ENCODE measurements around the gene PARD3B.
A peak's percentile ranks its signal among the peaks of the same experiment; 100 is the strongest.

PARD3B gene

DNA sequence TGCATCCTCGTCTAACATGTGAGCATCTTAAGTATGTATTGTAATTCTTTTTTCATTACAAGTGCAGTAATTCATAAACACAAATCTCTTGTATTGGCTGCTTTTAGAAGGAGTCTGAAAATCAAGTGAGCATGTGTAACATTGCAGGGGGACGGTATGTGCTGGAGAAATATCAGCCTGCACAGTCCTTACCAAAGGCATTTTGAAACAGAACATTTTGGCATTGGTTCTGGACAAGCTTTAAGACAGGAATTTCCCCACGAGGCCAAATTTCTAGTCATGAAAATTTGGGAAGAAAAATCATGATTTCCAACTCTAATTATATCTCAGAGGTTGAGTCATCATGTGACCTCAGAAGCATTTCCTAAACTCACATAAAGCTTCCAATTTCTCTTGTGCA is 1112.3 kb downstream of the PARD3B start:
- DNase-seq (ENCODE audit: low spot score): no peak

GRCh38 chr2:205658068-205658467 is 1112.8 kb downstream of the PARD3B start:
- DNase-seq (ENCODE audit: low spot score): no peak

DNA sequence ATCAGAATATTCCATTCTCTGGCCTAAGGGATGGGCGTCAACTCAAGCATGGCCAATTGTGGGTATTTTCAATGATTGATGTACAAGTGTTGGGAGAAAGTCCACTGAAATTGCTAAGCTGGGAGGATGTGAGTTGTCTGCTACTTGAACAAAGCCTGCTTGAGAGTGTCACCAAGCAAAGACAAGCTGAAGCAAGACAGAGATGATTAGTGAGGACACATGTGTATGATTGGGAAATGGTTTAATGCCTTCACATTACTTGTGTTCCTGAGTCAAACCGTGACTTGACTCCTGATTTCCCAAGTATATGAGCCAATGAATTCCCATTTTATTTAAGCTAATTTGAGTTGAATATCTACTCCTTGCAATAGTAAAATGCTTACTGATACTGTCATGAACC is 1113.3 kb downstream of the PARD3B start:
- DNase-seq (ENCODE audit: low spot score): no peak

DNA sequence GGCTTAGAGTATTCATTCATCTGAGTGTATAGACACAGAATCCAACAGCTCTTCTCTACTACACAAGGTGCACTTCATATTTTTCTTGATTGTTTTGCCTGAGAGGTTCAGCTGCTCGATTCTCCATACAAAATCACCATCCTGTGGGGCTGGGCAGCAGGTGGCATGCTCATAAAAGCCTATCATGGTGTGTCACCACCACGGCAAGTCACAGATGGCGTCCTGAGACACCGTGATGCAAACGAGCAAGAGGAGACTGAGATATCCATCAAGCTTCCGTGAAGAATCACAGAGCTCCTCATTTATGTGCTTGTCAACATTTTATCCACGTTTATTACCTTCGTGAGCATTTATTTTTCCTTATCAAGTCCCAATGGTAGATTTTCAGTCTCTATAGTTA is 1114.6 kb downstream of the PARD3B start:
- DNase-seq (ENCODE audit: low spot score): no peak

DNA sequence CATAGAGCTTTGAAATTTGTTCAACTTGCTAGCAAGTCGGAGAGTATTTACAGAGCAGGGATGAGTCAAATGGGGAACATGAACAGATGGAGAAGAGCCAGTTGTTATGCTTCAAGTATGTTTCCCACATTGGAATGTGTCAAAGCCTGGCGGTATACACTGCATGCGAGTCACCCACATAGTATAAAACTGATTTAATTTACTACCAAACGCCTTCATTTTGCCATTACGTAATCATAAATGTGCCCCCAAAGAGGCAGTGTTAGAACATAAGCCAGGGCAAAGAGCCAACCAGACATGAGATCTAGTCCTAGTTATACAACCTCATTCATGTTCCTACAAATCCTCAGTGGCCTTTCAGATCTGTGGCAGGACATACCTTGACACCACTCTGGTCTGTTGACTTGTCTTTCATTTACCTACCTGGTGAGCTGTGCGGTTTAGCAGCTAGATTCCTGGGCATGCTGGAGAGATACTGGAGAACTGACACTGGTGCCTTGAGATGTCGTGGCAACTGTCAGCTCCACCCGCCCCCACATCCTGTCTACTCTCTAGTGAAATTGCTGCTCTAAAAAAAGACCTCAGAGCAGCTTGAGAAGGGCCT is 1115.3 kb downstream of the PARD3B start:
- DNase-seq (ENCODE audit: low spot score): peak; percentile 40

GRCh38 chr2:205661281-205661680 is 1116.0 kb downstream of the PARD3B start:
- no peak for DNase-seq (ENCODE audit: low spot score)

DNA sequence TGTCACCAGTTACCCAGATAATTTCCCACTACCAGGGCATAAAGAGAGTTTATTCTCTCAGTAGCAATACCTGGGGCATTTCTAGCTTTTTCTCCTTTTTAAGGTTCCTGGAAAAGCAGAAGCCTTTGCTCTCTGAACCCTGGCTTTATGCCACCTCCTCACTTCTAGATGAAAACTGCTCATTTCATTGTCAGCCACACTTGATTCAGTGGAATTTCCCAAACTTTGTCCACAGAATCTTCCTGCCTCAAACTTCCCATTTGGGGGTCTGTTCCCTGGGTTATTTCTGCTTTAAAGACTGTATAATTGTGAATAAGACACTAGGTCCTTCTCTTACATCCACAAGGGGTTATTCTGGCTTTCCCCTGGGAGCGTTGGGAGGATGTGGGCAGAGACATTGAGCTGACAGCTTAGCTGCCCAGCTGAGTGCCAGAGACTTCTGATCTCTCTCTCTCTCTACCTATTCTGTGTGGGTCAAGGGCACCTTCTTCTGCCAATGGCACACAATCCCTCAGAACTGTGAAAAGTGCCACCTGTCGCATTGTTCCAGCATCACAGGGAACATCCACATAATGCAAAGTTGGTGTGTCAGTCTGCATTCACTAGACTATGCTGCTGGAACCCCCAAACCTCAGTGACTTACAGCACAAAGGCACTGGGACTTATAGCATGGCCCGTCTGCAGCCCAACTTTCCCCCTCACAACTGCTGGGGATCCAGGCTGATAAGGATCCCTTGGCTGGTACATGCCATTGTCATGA is 1117.1 kb downstream of the PARD3B start:
- DNase-seq (ENCODE audit: low spot score): no peak

DNA sequence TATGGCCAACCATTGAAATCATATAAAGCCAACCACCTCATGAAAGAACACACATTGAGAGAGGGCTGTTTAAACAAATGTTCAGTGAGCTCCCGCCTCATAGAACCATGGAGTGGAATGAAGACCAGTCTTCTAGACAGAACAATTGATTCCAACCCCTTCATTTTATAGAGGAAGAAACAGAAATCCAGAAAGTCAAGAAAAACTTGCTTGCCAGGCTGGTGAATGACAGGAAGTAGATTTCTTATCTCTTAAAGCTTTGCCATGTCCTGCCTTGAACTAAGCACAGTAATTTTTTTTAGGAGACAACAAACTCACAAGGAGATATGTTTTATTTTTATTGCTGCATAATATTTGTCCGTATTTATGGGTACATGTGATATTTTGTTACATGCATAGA is 1120.5 kb downstream of the PARD3B start:
- no peak for DNase-seq (ENCODE audit: low spot score)

All from CD4-positive, alpha-beta T cell treated with Interleukin-6 at 100 ng/mL for 8 hours (primary cell).